Stimulated activated CD4-positive, alpha-beta T cell treated with anti-CD3 and anti-CD28 coated beads, Interleukin-1b, Interleukin-23, amount 100 ng/mL, for 1 hour (primary cell): ENCODE measurements around the gene MRGPRX2.

Source experiments
- DNase-seq, 2 donors: peaks; one replicate each; pipeline ENCODE4 v3.0.0-alpha.2; 2020; ENCODE audit warnings: low read depth in 2 of 2

Gene MRGPRX2

GRCh38 chr11:19075636-19076035 lies 15.1 kb upstream of the MRGPRX2 start:
- no peak for DNase-seq

GRCh38 chr11:19073454-19074415 lies 13.2 kb upstream of the MRGPRX2 start:
- no peak for DNase-seq

- no peak for DNase-seq
Observed at GRCh38 chr11:19072464-19072863, 11.9 kb upstream of the MRGPRX2 start.

- DNase-seq = peak; percentile 5 to 20
Observed at GRCh38 chr11:19071255-19071654, 10.7 kb upstream of the MRGPRX2 start.

- DNase-seq = no peak
Observed at GRCh38 chr11:19059833-19060232, 684 bp downstream of the MRGPRX2 start.

GRCh38 chr11:19055905-19056304 lies 4.6 kb downstream of the MRGPRX2 start:
- DNase-seq = no peak

GRCh38 chr11:19055016-19055415 lies 5.5 kb downstream of the MRGPRX2 start:
- DNase-seq = no peak

GRCh38 chr11:19053909-19054308 lies 6.6 kb downstream of the MRGPRX2 start:
- DNase-seq = no peak

- no peak for DNase-seq
Observed at GRCh38 chr11:19050281-19050680, 10.2 kb downstream of the MRGPRX2 start.

- no peak for DNase-seq
Observed at GRCh38 chr11:19049351-19049750, 11.2 kb downstream of the MRGPRX2 start.

- no peak for DNase-seq
Observed at GRCh38 chr11:19040051-19040450, 20.5 kb downstream of the MRGPRX2 start.

- no peak for DNase-seq
Observed at GRCh38 chr11:19039409-19039808, 21.1 kb downstream of the MRGPRX2 start.

- no peak for DNase-seq
Observed at GRCh38 chr11:19032990-19033389, 27.5 kb downstream of the MRGPRX2 start.

- no peak for DNase-seq
Observed at GRCh38 chr11:19027829-19028595, 32.5 kb downstream of the MRGPRX2 start.

- no peak for DNase-seq
Observed at GRCh38 chr11:19026862-19027261, 33.7 kb downstream of the MRGPRX2 start.

- no peak for DNase-seq
Observed at GRCh38 chr11:19025481-19026406, 34.8 kb downstream of the MRGPRX2 start.

- DNase-seq = no peak
Observed at GRCh38 chr11:19020831-19021230, 39.7 kb downstream of the MRGPRX2 start.

- DNase-seq = no peak
Observed at GRCh38 chr11:19018901-19019300, 41.6 kb downstream of the MRGPRX2 start.

GRCh38 chr11:19013181-19013857 lies 47.2 kb downstream of the MRGPRX2 start:
- no peak for DNase-seq

- DNase-seq = no peak
Observed at GRCh38 chr11:19012636-19013035, 47.9 kb downstream of the MRGPRX2 start.
